WTC11 (cell line): Measurements from ENCODE around the gene CTDSP2. TPM values are rescaled to one million over a fixed set of nuclear protein-coding genes. Genes with fewer than 3 reads are reported as not detected.
A peak's percentile ranks its signal among the peaks of the same experiment; 100 is the strongest.

Experiments used
- ATAC-seq: fragments of 200-7000 bp; cut with Tn5 transposase; 2 replicates; pipeline ENCODE4 v1.10.0; 2021; ENCODE audit warnings: mild to moderate bottlenecking, moderate library complexity
- CTCF ChIA-PET: fragments of 300-600 bp; sonication (Branson Sonifier 250); formaldehyde crosslinking; loops from one replicate; lab custom pipeline; 2021; ENCODE audit warnings: antibody characterized with exemption; lab: Charles Lee
- POLR2A ChIA-PET: fragments of 350-600 bp; sonication (Branson Sonifier 250); formaldehyde crosslinking; loops from one replicate; lab custom pipeline; 2021; ENCODE audit warnings: antibody characterized with exemption; lab: Charles Lee
- DNase-seq: peaks from one replicate; pipeline ENCODE4 v3.0.0; 2021; ENCODE audit warnings: low spot score
- H3K27ac Mint-ChIP-seq: 2 replicates; pipeline ENCODE4 v1.8.0; 2021; ENCODE audit warnings: mixed read lengths
- H3K27me3 Mint-ChIP-seq: 2 replicates; pipeline ENCODE4 v1.8.0; 2021; ENCODE audit warnings: low read depth, mild to moderate bottlenecking, moderate library complexity, mixed read lengths
- H3K36me3 Mint-ChIP-seq: 2 replicates; pipeline ENCODE4 v1.8.0; 2021; ENCODE audit warnings: mixed read lengths
- H3K4me1 Mint-ChIP-seq: 2 replicates; pipeline ENCODE4 v1.8.0; 2022; ENCODE audit warnings: mixed read lengths
- H3K4me3 Mint-ChIP-seq: 2 replicates; pipeline ENCODE4 v1.8.0; 2021; ENCODE audit warnings: mild to moderate bottlenecking, moderate library complexity, mixed read lengths
- H3K9me3 Mint-ChIP-seq: 2 replicates; pipeline ENCODE4 v1.8.0; 2021; ENCODE audit warnings: mixed read lengths
- ELF4 ChIP-seq: sonication (generic); formaldehyde crosslinking; IDR thresholded peaks from 2 replicates; pipeline ENCODE4 v1.8.1; 2022; ENCODE audit warnings: low read depth, mild to moderate bottlenecking, moderate library complexity, missing genetic modification reagents
- EMX1 ChIP-seq: fragments of 250-450 bp; sonication (Bioruptor Pico); IDR thresholded peaks from 2 replicates; pipeline ENCODE4 v1.8.0; 2021; ENCODE audit warnings: mild to moderate bottlenecking
- IRF2 ChIP-seq: sonication (generic); formaldehyde crosslinking; IDR thresholded peaks from 2 replicates; pipeline ENCODE4 v1.8.0; 2022; ENCODE audit warnings: low read depth, missing genetic modification reagents, borderline replicate concordance
- JAZF1 ChIP-seq: fragments of 250-450 bp; sonication (Bioruptor Pico); IDR thresholded peaks from 2 replicates; pipeline ENCODE4 v1.9.0; 2021; ENCODE audit warnings: moderate library complexity, mild to moderate bottlenecking, inconsistent platforms
- SP1 ChIP-seq: sonication (generic); formaldehyde crosslinking; conservative IDR thresholded peaks from 2 replicates; pipeline ENCODE4 v1.8.1; 2022; ENCODE audit warnings: missing genetic modification reagents
- ZNF138 ChIP-seq: sonication (generic); formaldehyde crosslinking; conservative IDR thresholded peaks from 2 replicates; pipeline ENCODE4 v1.8.1; 2022; ENCODE audit warnings: mild to moderate bottlenecking, moderate library complexity, missing genetic modification reagents
- ZNF263 ChIP-seq: sonication (generic); formaldehyde crosslinking; IDR thresholded peaks from 2 replicates; pipeline ENCODE4 v1.8.1; 2022; ENCODE audit warnings: low read depth, mild to moderate bottlenecking, moderate library complexity, missing genetic modification reagents
- ZNF317 ChIP-seq: sonication (generic); formaldehyde crosslinking; IDR thresholded peaks from 2 replicates; pipeline ENCODE4 v1.8.1; 2023; ENCODE audit warnings: low read depth, mild to moderate bottlenecking, moderate library complexity, missing genetic modification reagents, borderline replicate concordance
- total RNA-seq: library from RNA; stranded (reverse); gene quantifications from 3 replicates; pipeline ENCODE4 v1.2.3, GENCODE V29; 2021
- TF ChIP-seq, protein P1 (sequence below): fragments of 200-600 bp; IDR thresholded peaks from 2 replicates; pipeline ENCODE4 v1.8.0; 2022; ENCODE audit warnings: antibody characterized with exemption
- TF ChIP-seq, protein P2 (sequence below): sonication (generic); formaldehyde crosslinking; IDR thresholded peaks from 2 replicates; pipeline ENCODE4 v1.8.1; 2022; ENCODE audit warnings: mild to moderate bottlenecking, missing genetic modification reagents, moderate library complexity, borderline replicate concordance
- TF ChIP-seq, protein P3 (sequence below): sonication (generic); formaldehyde crosslinking; IDR thresholded peaks from 2 replicates; pipeline ENCODE4 v1.8.1; 2023; ENCODE audit warnings: mild to moderate bottlenecking, missing genetic modification reagents, moderate library complexity
- TF ChIP-seq, protein P4 (sequence below): sonication (generic); formaldehyde crosslinking; IDR thresholded peaks from 2 replicates; pipeline ENCODE4 v1.8.1; 2023; ENCODE audit warnings: mild to moderate bottlenecking, moderate library complexity, missing genetic modification reagents
- TF ChIP-seq, protein P5 (sequence below): sonication (generic); formaldehyde crosslinking; IDR thresholded peaks from 2 replicates; pipeline ENCODE4 v1.8.1; 2023; ENCODE audit warnings: mild to moderate bottlenecking, missing genetic modification reagents, borderline replicate concordance
- TF ChIP-seq, protein P6 (sequence below): fragments of 250-450 bp; sonication (Bioruptor Pico); IDR thresholded peaks from 2 replicates; pipeline ENCODE4 v2.1.2; 2022; ENCODE audit warnings: mild to moderate bottlenecking, moderate library complexity
- TF ChIP-seq, protein P7 (sequence below): sonication (generic); formaldehyde crosslinking; IDR thresholded peaks from 2 replicates; pipeline ENCODE4 v1.8.1; 2022; ENCODE audit warnings: missing genetic modification reagents, borderline replicate concordance
- TF ChIP-seq, protein P8 (sequence below): fragments of 250-450 bp; sonication (Bioruptor Pico); IDR thresholded peaks from 2 replicates; pipeline ENCODE4 v1.9.0; 2021; ENCODE audit warnings: mild to moderate bottlenecking

The CTDSP2 gene
- total RNA-seq, 1 experiment from 2014 or later = 122 TPM

DNA sequence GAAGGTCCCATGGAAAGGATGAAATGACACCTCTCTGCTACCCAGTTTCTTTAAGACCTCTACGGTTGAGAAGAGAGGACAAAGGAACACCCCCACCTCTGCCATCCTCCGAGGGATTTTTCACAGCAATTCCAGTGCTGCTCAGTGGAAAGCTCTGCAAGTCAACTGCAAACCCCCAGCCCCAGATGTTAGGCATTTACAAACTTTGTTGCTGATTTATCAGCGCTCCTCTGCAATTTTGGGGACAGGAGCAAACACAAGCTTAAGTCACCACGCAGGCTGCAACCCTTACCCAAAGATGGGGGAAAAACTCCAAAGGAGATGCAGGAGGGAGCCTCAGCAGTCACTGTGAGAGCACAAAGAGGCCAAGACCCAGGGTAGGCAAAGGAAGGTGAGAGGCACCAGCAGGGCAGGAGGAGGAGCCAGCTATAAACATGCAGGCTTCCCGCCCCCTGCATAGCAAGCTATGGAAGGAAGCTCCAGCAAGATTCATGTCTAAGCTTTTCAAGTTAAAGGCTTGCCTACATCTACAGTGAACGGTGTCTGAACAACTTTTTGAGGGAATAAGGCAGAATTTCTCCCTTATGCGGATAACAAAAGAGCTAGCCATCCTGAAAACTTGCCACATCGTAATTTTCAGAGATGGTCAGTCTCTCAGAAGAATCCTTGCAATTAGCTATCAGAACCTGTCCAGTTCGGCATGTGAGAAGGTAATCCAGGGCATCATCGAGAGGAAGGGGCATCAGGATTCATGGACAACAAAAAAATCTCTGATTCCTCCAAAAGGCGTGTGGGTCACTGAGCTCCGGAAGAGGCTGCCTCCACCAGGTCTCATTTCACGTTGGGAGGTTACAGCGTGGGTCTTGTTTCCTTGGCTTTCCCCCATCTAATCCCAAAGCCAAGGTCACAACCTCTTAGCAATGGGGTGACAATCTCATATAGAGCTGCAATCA lies 3.9 kb downstream of the CTDSP2 start (continued):
- TF ChIP-seq, protein P1, sequence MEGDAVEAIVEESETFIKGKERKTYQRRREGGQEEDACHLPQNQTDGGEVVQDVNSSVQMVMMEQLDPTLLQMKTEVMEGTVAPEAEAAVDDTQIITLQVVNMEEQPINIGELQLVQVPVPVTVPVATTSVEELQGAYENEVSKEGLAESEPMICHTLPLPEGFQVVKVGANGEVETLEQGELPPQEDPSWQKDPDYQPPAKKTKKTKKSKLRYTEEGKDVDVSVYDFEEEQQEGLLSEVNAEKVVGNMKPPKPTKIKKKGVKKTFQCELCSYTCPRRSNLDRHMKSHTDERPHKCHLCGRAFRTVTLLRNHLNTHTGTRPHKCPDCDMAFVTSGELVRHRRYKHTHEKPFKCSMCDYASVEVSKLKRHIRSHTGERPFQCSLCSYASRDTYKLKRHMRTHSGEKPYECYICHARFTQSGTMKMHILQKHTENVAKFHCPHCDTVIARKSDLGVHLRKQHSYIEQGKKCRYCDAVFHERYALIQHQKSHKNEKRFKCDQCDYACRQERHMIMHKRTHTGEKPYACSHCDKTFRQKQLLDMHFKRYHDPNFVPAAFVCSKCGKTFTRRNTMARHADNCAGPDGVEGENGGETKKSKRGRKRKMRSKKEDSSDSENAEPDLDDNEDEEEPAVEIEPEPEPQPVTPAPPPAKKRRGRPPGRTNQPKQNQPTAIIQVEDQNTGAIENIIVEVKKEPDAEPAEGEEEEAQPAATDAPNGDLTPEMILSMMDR = no peak
- TF ChIP-seq, protein P2, sequence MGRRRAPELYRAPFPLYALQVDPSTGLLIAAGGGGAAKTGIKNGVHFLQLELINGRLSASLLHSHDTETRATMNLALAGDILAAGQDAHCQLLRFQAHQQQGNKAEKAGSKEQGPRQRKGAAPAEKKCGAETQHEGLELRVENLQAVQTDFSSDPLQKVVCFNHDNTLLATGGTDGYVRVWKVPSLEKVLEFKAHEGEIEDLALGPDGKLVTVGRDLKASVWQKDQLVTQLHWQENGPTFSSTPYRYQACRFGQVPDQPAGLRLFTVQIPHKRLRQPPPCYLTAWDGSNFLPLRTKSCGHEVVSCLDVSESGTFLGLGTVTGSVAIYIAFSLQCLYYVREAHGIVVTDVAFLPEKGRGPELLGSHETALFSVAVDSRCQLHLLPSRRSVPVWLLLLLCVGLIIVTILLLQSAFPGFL (CRISPR knock-in tag) = no peak
- TF ChIP-seq ELF4 (CRISPR knock-in tag) = no peak
- no peak for TF ChIP-seq IRF2

DNA sequence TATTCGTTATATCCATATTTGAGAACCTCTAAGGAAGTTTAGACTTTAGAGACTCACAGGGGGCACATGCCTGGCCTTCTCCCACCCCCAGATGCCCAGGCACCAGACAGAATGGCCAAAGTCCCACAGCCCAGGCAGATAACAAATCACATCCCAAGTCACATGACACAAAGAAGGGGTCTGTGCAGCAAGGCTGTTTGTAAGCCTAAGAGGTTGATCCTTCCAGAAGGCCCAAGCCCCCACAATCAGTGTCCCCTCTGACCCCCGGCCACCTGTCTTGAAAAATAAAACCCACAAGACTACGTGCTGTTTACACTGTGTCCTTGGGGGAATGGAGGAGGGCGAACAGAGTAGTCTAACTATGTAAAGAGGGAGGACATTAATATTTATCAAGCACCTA lies 5.1 kb downstream of the CTDSP2 start:
- no peaks in the 10 kb centered on the region for H3K36me3 Mint-ChIP-seq
- H3K27ac Mint-ChIP-seq = peak overlapping the region; percentile 66
- H3K4me1 Mint-ChIP-seq = peaks cover 80% of the 10 kb centered on the region
- TF ChIP-seq EMX1 = no peak
- TF ChIP-seq, protein P3, sequence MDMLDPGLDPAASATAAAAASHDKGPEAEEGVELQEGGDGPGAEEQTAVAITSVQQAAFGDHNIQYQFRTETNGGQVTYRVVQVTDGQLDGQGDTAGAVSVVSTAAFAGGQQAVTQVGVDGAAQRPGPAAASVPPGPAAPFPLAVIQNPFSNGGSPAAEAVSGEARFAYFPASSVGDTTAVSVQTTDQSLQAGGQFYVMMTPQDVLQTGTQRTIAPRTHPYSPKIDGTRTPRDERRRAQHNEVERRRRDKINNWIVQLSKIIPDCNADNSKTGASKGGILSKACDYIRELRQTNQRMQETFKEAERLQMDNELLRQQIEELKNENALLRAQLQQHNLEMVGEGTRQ (CRISPR knock-in tag) = peak; percentile 32; the same call in 1 of the 2 replicates
- H3K4me3 Mint-ChIP-seq = peak overlapping the region; percentile 69; the same call in 1 of the 2 replicates
- DNase-seq (no peak), ATAC-seq (no peak)
- no peaks in the 10 kb centered on the region for H3K27me3 Mint-ChIP-seq
- no peaks in the 10 kb centered on the region for H3K9me3 Mint-ChIP-seq
- ChIA-PET POLR2A (interaction anchor here (6.9 kb wide), 1 partner anchor 54 kb away, joined by 64 read pairs; no protein-coding TSS in a partner anchor), CTCF (no interaction called here)

DNA sequence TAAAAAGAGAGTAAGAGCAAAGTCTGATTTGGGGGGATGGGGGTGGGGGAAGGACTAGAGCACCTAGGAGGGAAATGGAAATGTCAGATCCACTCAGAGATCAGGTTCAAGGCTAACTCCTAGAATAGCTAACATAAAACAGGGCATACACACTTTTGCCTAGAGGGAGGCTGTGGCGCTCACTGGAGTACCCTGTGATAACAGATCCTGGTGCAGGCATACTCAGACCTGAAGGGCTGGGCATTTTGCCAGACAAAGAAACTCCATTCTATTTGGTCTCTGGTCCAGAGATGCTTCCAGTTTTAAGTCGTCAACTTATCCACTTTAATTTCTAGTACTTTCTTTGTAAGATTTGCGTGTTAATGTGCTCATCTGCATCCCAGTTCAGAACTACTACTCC lies 5.8 kb downstream of the CTDSP2 start:
- POLR2A ChIA-PET = no interaction called here
- TF ChIP-seq, protein P4, sequence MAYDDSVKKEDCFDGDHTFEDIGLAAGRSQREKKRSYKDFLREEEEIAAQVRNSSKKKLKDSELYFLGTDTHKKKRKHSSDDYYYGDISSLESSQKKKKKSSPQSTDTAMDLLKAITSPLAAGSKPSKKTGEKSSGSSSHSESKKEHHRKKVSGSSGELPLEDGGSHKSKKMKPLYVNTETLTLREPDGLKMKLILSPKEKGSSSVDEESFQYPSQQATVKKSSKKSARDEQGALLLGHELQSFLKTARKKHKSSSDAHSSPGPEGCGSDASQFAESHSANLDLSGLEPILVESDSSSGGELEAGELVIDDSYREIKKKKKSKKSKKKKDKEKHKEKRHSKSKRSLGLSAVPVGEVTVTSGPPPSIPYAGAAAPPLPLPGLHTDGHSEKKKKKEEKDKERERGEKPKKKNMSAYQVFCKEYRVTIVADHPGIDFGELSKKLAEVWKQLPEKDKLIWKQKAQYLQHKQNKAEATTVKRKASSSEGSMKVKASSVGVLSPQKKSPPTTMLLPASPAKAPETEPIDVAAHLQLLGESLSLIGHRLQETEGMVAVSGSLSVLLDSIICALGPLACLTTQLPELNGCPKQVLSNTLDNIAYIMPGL (CRISPR knock-in tag) = no peak
- TF ChIP-seq, protein P5, sequence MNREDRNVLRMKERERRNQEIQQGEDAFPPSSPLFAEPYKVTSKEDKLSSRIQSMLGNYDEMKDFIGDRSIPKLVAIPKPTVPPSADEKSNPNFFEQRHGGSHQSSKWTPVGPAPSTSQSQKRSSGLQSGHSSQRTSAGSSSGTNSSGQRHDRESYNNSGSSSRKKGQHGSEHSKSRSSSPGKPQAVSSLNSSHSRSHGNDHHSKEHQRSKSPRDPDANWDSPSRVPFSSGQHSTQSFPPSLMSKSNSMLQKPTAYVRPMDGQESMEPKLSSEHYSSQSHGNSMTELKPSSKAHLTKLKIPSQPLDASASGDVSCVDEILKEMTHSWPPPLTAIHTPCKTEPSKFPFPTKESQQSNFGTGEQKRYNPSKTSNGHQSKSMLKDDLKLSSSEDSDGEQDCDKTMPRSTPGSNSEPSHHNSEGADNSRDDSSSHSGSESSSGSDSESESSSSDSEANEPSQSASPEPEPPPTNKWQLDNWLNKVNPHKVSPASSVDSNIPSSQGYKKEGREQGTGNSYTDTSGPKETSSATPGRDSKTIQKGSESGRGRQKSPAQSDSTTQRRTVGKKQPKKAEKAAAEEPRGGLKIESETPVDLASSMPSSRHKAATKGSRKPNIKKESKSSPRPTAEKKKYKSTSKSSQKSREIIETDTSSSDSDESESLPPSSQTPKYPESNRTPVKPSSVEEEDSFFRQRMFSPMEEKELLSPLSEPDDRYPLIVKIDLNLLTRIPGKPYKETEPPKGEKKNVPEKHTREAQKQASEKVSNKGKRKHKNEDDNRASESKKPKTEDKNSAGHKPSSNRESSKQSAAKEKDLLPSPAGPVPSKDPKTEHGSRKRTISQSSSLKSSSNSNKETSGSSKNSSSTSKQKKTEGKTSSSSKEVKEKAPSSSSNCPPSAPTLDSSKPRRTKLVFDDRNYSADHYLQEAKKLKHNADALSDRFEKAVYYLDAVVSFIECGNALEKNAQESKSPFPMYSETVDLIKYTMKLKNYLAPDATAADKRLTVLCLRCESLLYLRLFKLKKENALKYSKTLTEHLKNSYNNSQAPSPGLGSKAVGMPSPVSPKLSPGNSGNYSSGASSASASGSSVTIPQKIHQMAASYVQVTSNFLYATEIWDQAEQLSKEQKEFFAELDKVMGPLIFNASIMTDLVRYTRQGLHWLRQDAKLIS (CRISPR knock-in tag) = no peak
- no peak for TF ChIP-seq ZNF138 (CRISPR knock-in tag)
- no peak for TF ChIP-seq IRF2
- no peak for TF ChIP-seq ZNF317 (CRISPR knock-in tag)
- TF ChIP-seq JAZF1 (CRISPR knock-in tag) = no peak
- TF ChIP-seq, protein P6, sequence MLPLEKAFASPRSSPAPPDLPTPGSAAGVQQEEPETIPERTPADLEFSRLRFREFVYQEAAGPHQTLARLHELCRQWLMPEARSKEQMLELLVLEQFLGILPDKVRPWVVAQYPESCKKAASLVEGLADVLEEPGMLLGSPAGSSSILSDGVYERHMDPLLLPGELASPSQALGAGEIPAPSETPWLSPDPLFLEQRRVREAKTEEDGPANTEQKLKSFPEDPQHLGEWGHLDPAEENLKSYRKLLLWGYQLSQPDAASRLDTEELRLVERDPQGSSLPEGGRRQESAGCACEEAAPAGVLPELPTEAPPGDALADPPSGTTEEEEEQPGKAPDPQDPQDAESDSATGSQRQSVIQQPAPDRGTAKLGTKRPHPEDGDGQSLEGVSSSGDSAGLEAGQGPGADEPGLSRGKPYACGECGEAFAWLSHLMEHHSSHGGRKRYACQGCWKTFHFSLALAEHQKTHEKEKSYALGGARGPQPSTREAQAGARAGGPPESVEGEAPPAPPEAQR = no peak
- TF ChIP-seq SP1 (CRISPR knock-in tag) = no peak
- TF ChIP-seq, protein P7, sequence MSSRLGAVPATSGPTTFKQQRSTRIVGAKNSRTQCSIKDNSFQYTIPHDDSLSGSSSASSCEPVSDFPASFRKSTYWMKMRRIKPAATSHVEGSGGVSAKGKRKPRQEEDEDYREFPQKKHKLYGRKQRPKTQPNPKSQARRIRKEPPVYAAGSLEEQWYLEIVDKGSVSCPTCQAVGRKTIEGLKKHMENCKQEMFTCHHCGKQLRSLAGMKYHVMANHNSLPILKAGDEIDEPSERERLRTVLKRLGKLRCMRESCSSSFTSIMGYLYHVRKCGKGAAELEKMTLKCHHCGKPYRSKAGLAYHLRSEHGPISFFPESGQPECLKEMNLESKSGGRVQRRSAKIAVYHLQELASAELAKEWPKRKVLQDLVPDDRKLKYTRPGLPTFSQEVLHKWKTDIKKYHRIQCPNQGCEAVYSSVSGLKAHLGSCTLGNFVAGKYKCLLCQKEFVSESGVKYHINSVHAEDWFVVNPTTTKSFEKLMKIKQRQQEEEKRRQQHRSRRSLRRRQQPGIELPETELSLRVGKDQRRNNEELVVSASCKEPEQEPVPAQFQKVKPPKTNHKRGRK = no peak
- no peak for TF ChIP-seq ZNF263
- TF ChIP-seq, protein P8, sequence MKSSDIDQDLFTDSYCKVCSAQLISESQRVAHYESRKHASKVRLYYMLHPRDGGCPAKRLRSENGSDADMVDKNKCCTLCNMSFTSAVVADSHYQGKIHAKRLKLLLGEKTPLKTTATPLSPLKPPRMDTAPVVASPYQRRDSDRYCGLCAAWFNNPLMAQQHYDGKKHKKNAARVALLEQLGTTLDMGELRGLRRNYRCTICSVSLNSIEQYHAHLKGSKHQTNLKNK = no peak

More for the DNA sequence above, 5.8 kb downstream of the CTDSP2 start:
- CTCF ChIA-PET = interaction anchor here (1.0 kb wide), 1 partner anchor 84 kb away, joined by 3 read pairs; no protein-coding TSS in a partner anchor
- peak overlapping the region; percentile 31 for H3K4me3 Mint-ChIP-seq
- H3K27ac Mint-ChIP-seq = peak overlapping the region; percentile 66
- H3K9me3 Mint-ChIP-seq = no peaks in the 10 kb centered on the region
- no peak for ATAC-seq
- peaks cover 87% of the 10 kb centered on the region for H3K4me1 Mint-ChIP-seq
- H3K36me3 Mint-ChIP-seq = no peaks in the 10 kb centered on the region
- no peak for DNase-seq
- no peaks in the 10 kb centered on the region for H3K27me3 Mint-ChIP-seq
